ENCODE measurements around the gene LHFPL5.

LHFPL5 gene

GRCh38 chr6:35794536-35795452 is 10.4 kb upstream of the LHFPL5 start:
- no peak for DNase-seq

- DNase-seq, result no peak
These were observed 9.6 kb upstream of the LHFPL5 start for GRCh38 chr6:35795453-35796071.

DNA sequence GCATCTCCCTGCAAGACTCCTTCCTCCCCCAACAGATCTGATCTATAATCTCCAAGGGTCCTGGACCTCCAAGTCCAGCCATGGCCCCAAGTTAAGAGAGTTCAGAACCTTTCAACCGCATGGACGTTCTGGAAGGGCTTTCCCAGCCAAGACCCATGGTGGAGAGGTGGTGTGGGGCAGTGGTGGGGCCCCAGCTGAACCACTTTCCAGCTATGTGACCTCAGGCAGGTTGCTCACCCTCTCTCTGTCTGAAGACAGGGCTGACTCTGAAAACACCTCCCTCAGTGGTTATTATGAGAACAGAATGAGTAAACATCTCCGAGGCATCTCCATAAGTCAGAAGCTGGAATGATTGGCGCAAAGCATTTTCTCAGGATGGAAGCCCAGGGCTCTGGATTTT is 8.9 kb upstream of the LHFPL5 start:
- DNase-seq, result no peak

- DNase-seq, result no peak
These were observed 7.2 kb upstream of the LHFPL5 start for GRCh38 chr6:35797837-35798526.

DNA sequence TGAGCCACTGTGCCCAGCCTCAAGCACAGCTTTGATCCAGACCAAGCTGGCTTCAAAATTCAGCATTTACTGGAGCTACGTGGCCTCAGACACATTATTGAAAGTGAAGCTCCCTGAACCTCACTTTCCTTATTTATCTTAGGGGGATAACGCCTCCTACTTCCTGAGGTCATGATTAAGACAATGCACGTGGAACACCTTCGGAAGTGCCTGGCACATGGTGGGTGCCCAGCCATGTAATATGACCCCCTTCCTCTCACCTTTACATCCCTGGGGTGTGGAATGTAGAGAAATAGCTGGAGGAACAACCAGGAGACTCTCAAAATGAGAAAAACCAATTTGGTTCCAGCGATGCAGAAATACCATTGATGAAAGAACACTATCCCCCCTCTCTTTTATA is 6.4 kb upstream of the LHFPL5 start:
- DNase-seq, result no peak

DNA sequence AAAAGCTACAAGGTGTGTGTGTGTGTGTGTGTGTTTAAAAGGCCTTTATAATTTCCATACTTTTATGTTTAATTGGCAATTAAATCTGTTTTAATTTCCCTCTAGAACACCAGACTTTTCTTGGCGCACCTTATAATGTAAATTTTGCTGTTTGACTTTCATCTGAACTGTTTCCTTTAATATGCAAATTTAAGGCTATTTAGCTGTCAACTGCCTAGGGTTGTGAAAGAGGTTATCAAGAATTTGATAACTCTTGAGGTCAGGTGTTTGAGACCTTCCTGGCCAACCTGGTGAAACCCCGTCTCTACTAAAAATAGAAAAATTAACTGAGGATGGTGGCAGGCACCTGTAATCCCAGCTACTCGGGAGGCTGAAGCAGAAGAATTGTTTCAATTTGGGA is 4.0 kb upstream of the LHFPL5 start:
- DNase-seq, result no peak

DNA sequence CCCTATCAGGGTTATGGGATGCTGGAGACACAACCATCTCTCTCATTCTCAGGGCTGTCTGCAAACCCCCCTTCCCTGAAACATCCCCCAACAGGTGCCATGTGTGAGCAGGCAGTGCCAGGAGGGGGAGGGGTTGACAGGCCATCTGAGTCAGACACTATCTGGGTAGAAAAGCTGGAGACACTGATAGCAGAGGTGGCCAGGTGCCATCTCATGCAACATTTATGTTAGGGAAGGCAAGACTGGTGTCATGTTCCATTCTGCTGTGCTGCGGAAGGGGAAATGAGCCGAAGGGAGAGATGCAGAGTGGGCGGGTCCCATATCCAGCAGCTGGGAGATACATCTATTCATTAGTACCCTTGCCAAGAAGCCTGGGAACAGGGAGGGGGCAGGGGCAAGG is 3.5 kb downstream of the LHFPL5 start:
- DNase-seq, result peak; percentile 96

GRCh38 chr6:35809809-35810208 is 4.7 kb downstream of the LHFPL5 start:
- no peak for DNase-seq

- peak; percentile 47 for DNase-seq
These were observed 6.0 kb downstream of the LHFPL5 start for GRCh38 chr6:35810971-35811698.

DNA sequence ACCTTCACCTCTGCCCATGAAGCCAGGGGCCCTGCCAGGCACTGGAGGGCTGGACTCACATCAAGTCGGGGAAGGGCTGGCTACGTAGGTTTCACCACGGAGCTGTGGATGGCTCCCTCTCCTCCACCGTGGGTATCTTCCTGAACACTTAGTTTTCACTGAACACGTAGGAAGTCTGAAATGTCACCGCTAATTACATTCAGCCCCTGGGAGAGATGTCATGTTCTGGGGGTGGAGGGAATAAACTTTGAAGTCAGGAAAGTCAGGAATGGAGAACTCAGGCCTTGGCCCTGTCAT is 6.5 kb downstream of the LHFPL5 start:
- no peak for DNase-seq

DNA sequence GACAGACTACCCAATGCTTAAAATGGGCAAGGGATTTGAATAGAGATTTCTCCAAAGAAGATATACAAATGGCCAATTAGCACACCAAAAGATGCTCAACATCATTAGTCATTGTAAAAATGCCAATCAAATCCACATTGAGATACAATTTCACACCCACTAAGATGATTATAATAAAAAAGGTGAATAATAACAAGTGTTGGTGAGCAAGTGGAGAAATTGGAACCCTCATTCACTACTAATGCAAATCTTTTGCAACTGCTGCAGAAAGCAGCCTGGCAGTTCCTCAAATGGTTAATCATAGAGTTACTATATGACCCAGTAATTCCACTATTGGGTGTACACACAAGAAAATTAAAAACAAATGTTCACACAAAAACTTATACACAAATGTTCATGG is 12.4 kb downstream of the LHFPL5 start:
- no peak for DNase-seq

GRCh38 chr6:35823601-35824000 is 18.4 kb downstream of the LHFPL5 start:
- DNase-seq, result no peak

DNA sequence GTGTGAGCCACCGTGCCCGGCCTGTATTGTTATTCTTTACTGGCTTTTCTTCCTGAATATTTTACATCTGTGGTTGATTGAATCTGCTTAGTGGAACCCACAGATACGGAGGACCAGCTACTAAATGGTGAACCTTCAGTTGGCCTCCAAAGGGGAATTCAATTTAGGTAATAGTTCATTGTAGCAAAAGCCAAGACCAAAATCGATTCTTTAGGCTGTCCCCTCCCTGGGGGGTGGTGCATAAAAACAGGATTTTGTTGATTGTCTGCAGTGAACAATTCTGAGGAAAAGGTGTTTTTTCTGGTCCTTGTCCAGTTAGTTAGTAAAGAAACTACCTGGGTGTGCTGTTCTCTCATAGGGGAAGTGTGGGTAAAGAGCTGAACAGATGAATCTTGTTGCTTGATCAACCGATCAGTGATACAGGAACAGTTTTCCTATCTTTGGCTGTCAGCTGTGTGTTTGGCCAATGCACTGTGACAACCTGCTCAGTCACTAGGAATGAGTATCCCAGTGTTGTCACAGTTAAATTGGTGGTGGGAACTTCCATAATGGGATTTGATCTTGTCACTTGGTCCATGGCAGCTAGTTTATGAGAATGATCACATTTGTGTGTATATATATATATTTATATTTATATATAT is 19.5 kb downstream of the LHFPL5 start:
- DNase-seq, result no peak

- DNase-seq, result no peak
These were observed 24.2 kb downstream of the LHFPL5 start for GRCh38 chr6:35829306-35829705.

GRCh38 chr6:35831257-35832007 is 26.3 kb downstream of the LHFPL5 start:
- DNase-seq, result no peak

DNA sequence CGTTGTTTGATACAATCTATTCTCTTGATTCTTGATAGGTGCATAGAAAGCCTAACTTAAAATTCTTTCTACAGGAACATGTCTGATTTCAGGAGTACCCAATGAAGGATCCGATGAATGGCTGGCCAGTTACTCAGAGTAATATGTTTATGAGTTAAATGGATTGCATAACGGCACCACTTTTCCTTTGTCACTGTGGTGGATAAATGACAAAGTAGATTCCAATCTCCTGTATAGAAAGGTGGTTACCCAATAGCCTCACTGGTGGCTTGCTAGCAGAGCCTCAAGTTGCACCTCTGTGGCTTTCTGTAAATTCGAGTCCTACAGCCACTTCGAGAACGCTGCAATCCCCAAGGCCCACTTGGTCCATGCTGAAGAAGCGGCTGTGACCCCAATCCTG is 28.4 kb downstream of the LHFPL5 start:
- DNase-seq, result no peak

DNA sequence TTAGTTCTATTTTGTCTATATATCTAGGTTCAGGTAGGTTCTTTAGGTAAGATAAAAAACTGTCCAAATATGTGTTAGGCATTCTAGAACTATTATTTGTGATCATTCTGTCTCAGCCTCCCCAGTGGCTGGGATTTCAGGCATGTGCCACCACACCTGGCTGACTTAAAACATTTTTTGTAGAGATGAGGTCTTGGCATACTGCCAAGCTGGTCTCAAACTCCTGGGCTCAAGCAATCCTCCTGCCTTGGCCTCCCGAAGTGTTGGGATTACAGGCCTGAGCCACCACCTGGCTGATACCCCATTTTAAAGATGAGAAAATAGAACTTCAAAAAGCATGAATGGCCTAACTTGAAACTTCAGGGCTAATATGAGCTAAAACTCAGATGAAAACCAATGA is 33.9 kb downstream of the LHFPL5 start:
- DNase-seq, result no peak

GRCh38 chr6:35842381-35842780 is 37.2 kb downstream of the LHFPL5 start:
- no peak for DNase-seq

GRCh38 chr6:35844290-35844689 is 39.1 kb downstream of the LHFPL5 start:
- no peak for DNase-seq

DNA sequence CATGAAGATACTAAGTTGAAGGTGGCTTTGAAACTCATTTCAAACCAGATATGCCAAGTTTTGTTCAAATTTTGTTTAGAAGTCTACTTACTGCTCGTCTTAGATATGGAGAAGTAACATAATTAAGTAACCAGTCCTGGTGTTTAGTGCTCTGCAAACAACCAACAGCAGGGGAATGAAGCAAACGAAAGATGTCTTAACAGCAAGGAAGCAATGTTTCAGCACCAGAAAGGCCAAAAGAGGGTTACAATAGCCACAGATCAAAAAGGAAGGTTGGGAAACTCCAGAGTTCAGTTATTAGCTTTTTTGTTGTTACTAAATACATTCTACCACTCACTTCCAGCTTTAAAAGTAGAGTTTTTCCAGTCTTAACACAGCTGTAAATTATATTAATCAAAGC is 45.1 kb downstream of the LHFPL5 start:
- DNase-seq, result no peak

DNA sequence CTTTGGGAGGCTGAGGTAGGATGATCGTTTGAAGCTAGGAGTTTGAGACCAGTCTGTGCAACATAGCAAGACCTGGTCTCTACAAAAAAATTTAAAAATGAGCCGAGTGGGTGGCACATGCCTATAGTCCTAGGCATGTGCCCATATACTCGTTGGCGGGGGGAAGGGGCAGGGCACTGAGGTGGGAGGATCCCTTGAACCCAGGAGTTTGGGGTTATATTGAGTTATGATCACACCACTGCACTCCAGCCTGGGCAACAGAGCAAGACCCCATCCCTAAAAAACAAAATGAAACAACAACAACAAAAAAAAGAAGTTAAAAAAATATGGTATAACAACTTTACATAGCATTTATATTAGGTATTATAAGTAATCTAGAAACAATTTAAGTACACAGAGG is 47.8 kb downstream of the LHFPL5 start:
- no peak for DNase-seq

GRCh38 chr6:35856250-35856649 is 51.1 kb downstream of the LHFPL5 start:
- DNase-seq, result no peak
